Neural cell (in vitro differentiated cells): Measurements from ENCODE around the gene HDAC4. TPM values are rescaled to one million over a fixed set of nuclear protein-coding genes. Genes with fewer than 3 reads are reported as not detected.

ENCODE experiments used
- H2AFZ ChIP-seq: fragments of 200-600, 300-800 bp; sonication (generic), shearing (Covaris generic); 2 replicates; pipeline ENCODE4 v1.6.0; 2014; ENCODE audit warnings: low read depth, mild to moderate bottlenecking, antibody characterized with exemption, low read length, moderate library complexity
- H3F3A ChIP-seq: fragments of 200-600 bp; shearing (Covaris generic); 2 replicates; pipeline ENCODE4 v1.6.1; 2016; ENCODE audit warnings: mild to moderate bottlenecking, moderate library complexity, mixed read lengths, antibody characterized with exemption, low read length; ENCODE audit not compliant: insufficient read depth, poor library complexity, severe bottlenecking
- H3K27ac ChIP-seq: fragments of 200-600, 300-800 bp; sonication (generic), shearing (Covaris generic); 2 replicates; pipeline ENCODE4 v1.5.1; 2014; ENCODE audit warnings: mild to moderate bottlenecking, low read length, moderate library complexity
- H3K27me3 ChIP-seq: fragments of 300-800, 200-600 bp; sonication (generic), shearing (Covaris generic); 2 replicates; pipeline ENCODE4 v1.6.0; 2014; ENCODE audit warnings: mild to moderate bottlenecking, low read depth, low read length, moderate library complexity; ENCODE audit not compliant: insufficient read depth
- H3K36me3 ChIP-seq: fragments of 300-800, 200-600 bp; sonication (generic), shearing (Covaris generic); 2 replicates; pipeline ENCODE4 v1.5.1; 2014; ENCODE audit warnings: mild to moderate bottlenecking, antibody characterized with exemption, low read length, moderate library complexity; ENCODE audit not compliant: insufficient read depth
- H3K4me2 ChIP-seq: fragments of 300-800, 200-600 bp; sonication (generic), shearing (Covaris generic); 2 replicates; pipeline ENCODE4 v1.6.0; 2014; ENCODE audit warnings: mild to moderate bottlenecking, low read length
- H3K4me3 ChIP-seq: fragments of 300-800, 200-600 bp; sonication (generic), shearing (Covaris generic); 2 replicates; pipeline ENCODE4 v1.5.1; 2014; ENCODE audit warnings: mild to moderate bottlenecking, low read length, moderate library complexity
- H3K79me2 ChIP-seq: fragments of 200-600 bp; shearing (Covaris generic); replicated peaks from 2 replicates; pipeline ENCODE4 v1.6.0; 2014; ENCODE audit warnings: mild to moderate bottlenecking, low read length, moderate library complexity; ENCODE audit not compliant: insufficient read depth
- H3K9ac ChIP-seq: fragments of 300-800, 200-600 bp; sonication (generic), shearing (Covaris generic); 2 replicates; pipeline ENCODE4 v1.6.1; 2016; ENCODE audit warnings: mild to moderate bottlenecking, low read length, mixed read lengths
- H3K9me2 ChIP-seq: fragments of 200-600 bp; shearing (Covaris generic); 2 replicates; pipeline ENCODE4 v1.6.1; 2016; ENCODE audit warnings: mild to moderate bottlenecking, low read length, mixed read lengths; ENCODE audit not compliant: insufficient read depth
- H3K9me3 ChIP-seq: fragments of 200-600, 300-800 bp; sonication (generic), shearing (Covaris generic); 2 replicates; pipeline ENCODE4 v1.6.1; 2016; ENCODE audit warnings: mild to moderate bottlenecking, mixed run types, low read length, moderate library complexity, mixed read lengths
- H4K20me1 ChIP-seq: fragments of 200-600 bp; shearing (Covaris generic); 2 replicates; pipeline ENCODE4 v1.6.1; 2016; ENCODE audit warnings: mild to moderate bottlenecking, mixed run types; ENCODE audit not compliant: insufficient read depth
- CTCF ChIP-seq: fragments of 450-650 bp; IDR thresholded peaks from 2 replicates; pipeline ENCODE4 v1.5.1; 2014; ENCODE audit warnings: antibody characterized with exemption, mild to moderate bottlenecking, moderate library complexity; ENCODE audit not compliant: poor library complexity, severe bottlenecking
- EP300 ChIP-seq: fragments of 450-650 bp; conservative IDR thresholded peaks from 2 replicates; pipeline ENCODE4 v1.6.1; 2014; ENCODE audit warnings: antibody characterized with exemption, mild to moderate bottlenecking, moderate library complexity; ENCODE audit not compliant: poor library complexity, severe bottlenecking
- EZH2 ChIP-seq: fragments of 200-600, 300-800 bp; shearing (Covaris generic), sonication (generic); IDR thresholded peaks from 2 replicates; pipeline ENCODE4 v1.6.1; 2014; ENCODE audit warnings: antibody characterized with exemption, low read length, borderline replicate concordance, mild to moderate bottlenecking; ENCODE audit not compliant: insufficient read depth, poor library complexity, severe bottlenecking
- MXI1 ChIP-seq: fragments of 450-650 bp; conservative IDR thresholded peaks from 2 replicates; pipeline ENCODE4 v1.6.1; 2014; ENCODE audit warnings: antibody characterized with exemption, mild to moderate bottlenecking; ENCODE audit not compliant: poor library complexity, severe bottlenecking
- POLR2AphosphoS5 ChIP-seq: IDR thresholded peaks from 2 replicates; pipeline ENCODE4 v1.6.1; 2012
- RAD21 ChIP-seq: fragments of 450-650 bp; conservative IDR thresholded peaks from 2 replicates; pipeline ENCODE4 v1.6.1; 2014; ENCODE audit warnings: antibody characterized with exemption, mild to moderate bottlenecking, moderate library complexity
- REST ChIP-seq: IDR thresholded peaks from 2 replicates; pipeline ENCODE4 v1.6.1; 2012; ENCODE audit warnings: borderline replicate concordance
- SMC3 ChIP-seq: fragments of 450-650 bp; conservative IDR thresholded peaks from 2 replicates; pipeline ENCODE4 v1.6.1; 2014; ENCODE audit warnings: antibody characterized with exemption, mild to moderate bottlenecking, moderate library complexity; ENCODE audit not compliant: poor library complexity
- TAF1 ChIP-seq: IDR thresholded peaks from 2 replicates; pipeline ENCODE4 v1.6.1; 2012; ENCODE audit warnings: low read depth
- polyA plus RNA-seq: library from polyadenylated mRNA; depleted of rRNA; stranded (reverse); fragments of >200 nt; gene quantifications from 2 replicates; pipeline ENCODE4 v1.2.3, GENCODE V29; 2014

HDAC4 gene
- polyA plus RNA-seq, 1 donor from 2014 or later, result 3.4 TPM

- no peaks in the 10 kb centered on the region for H4K20me1 ChIP-seq
- H3K9ac ChIP-seq, result no peak overlapping the region
- no peaks in the 10 kb centered on the region for H3K9me3 ChIP-seq
- no peak overlapping the region for H3K27ac ChIP-seq
- H3K4me2 ChIP-seq, result no peak overlapping the region
- no peaks in the 10 kb centered on the region for H3K36me3 ChIP-seq
- TF ChIP-seq SMC3, result no peak
- no peak for TF ChIP-seq REST
- no peak for TF ChIP-seq RAD21
- no peak for TF ChIP-seq MXI1
- no peak for TF ChIP-seq EP300
- no peak for TF ChIP-seq TAF1
- no peak for TF ChIP-seq EZH2
- TF ChIP-seq POLR2AphosphoS5, result no peak
- TF ChIP-seq CTCF, result no peak
- H2AFZ ChIP-seq, result no peak overlapping the region
- no peaks in the 10 kb centered on the region for H3F3A ChIP-seq
- H3K27me3 ChIP-seq, result no peaks in the 10 kb centered on the region
- no peaks in the 10 kb centered on the region for H3K9me2 ChIP-seq
- no peaks in the 10 kb centered on the region for H3K79me2 ChIP-seq
- H3K4me3 ChIP-seq, result no peak overlapping the region
Observed at GRCh38 chr2:239329284-239329971, 71.4 kb downstream of the HDAC4 start.

DNA sequence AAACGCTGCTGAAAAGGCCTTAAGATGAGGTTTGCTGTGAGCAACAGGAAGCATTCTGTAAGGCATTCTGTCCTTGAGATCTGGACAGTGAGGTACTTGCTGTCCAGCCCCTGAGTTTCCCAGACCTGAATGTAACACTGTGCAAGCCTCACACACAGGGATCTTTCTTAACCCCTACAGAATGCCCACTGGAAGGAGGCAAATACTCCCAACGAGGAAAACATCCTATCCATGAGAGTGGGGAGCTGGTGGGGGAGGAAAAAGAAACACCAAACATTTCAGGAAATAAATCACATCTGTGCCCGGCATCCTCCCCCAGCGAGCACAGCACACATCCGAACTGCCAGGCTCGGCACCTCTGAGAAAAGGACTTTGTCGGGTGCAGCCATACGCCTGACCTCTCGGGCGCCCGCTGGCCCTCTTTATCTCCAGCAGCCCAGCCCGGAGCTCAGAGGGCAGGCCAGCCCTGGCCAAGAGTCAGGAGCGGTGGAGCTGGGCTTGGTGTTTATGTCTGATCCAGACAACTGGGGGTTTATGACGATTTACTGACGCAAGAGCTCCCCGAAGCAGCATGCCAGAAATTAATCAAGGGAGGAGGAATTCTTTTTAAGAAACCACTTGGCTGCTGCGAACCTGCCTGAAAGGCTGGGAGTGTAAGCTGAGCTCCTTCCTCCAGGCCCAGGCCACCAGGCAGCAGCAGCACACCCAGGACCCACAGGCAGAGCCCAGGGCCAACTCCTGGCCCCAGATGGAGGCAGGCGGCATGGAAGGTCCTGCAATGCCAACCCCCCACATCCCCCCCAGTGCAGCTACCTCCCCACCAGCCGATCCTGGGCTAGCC, 72.2 kb downstream of the HDAC4 start:
- H3K4me3 ChIP-seq, result no peak overlapping the region
- no peak overlapping the region for H3K9ac ChIP-seq
- no peak overlapping the region for H3K4me2 ChIP-seq

More for the DNA sequence above, 72.2 kb downstream of the HDAC4 start:
- TF ChIP-seq TAF1 (no peak), REST (no peak), CTCF (no peak), RAD21 (no peak), SMC3 (no peak), EZH2 (no peak), EP300 (no peak)
- Histone ChIP-seq H3K36me3 (no peaks in the 10 kb centered on the region), H4K20me1 (no peaks in the 10 kb centered on the region), H3K27ac (no peak overlapping the region), H2AFZ (no peak overlapping the region), H3F3A (no peaks in the 10 kb centered on the region), H3K9me3 (no peaks in the 10 kb centered on the region), H3K9me2 (no peaks in the 10 kb centered on the region), H3K27me3 (no peaks in the 10 kb centered on the region), H3K79me2 (no peaks in the 10 kb centered on the region)
